ENCODE data around the gene FXYD1. TPM values are rescaled to one million over a fixed set of nuclear protein-coding genes. Genes with fewer than 3 reads are reported as not detected.

Gene FXYD1
- total RNA-seq, 1 donor from 2014 or later: 0.52 TPM

DNA sequence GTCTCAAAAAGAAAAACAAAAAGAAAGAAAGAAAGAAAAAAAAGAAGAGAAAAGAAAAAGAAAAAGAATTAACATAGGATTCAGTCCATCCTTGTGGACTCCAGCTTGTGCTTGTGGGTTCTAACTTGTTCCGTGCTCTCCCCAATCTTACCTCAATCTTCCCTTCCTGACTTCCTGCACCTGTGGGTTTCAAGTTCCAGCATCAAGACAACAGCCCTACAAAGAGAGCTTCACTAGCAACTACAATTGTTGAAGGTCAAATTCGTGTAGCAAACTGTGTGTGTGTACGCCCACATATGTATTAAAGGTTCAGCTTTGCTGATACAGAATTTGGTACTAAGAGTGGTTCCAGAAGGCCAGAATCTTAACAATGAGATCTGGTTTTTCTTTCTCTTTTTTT, 41.2 kb downstream of the FXYD1 start:
- no peak for DNase-seq (ENCODE audit: low read depth)
- H3K4me1 ChIP-seq (ENCODE audit: insufficient read depth, low read length): no peaks in the 10 kb centered on the region
- H2AFZ ChIP-seq (ENCODE audit: low read depth, low read length): no peak overlapping the region
- H3K9me3 ChIP-seq (ENCODE audit: insufficient read depth, low read depth, low read length): no peaks in the 10 kb centered on the region
- Mint-ChIP-seq H3K4me1 (ENCODE audit: low read depth, unreplicated experiment) (peaks cover 5% of the 10 kb centered on the region), H3K9me3 (ENCODE audit: unreplicated experiment) (peaks cover 9% of the 10 kb centered on the region), H3K27me3 (ENCODE audit: low read depth, unreplicated experiment) (peaks cover 11% of the 10 kb centered on the region), H3K36me3 (ENCODE audit: low read depth, unreplicated experiment) (no peaks in the 10 kb centered on the region), H3K4me3 (ENCODE audit: unreplicated experiment) (no peak overlapping the region), H3K27ac (ENCODE audit: unreplicated experiment) (no peak overlapping the region)
- no peaks in the 10 kb centered on the region for H3K27me3 ChIP-seq (ENCODE audit: insufficient read depth, low read length)
- no peak for FAIRE-seq
- no peak overlapping the region for H3K4me2 ChIP-seq (ENCODE audit: low read length)
- no peak for TF ChIP-seq EZH2 (IDR thresholded peaks at IDR 0.05; ENCODE audit: insufficient read depth, low read length)
- TF ChIP-seq, protein P1, sequence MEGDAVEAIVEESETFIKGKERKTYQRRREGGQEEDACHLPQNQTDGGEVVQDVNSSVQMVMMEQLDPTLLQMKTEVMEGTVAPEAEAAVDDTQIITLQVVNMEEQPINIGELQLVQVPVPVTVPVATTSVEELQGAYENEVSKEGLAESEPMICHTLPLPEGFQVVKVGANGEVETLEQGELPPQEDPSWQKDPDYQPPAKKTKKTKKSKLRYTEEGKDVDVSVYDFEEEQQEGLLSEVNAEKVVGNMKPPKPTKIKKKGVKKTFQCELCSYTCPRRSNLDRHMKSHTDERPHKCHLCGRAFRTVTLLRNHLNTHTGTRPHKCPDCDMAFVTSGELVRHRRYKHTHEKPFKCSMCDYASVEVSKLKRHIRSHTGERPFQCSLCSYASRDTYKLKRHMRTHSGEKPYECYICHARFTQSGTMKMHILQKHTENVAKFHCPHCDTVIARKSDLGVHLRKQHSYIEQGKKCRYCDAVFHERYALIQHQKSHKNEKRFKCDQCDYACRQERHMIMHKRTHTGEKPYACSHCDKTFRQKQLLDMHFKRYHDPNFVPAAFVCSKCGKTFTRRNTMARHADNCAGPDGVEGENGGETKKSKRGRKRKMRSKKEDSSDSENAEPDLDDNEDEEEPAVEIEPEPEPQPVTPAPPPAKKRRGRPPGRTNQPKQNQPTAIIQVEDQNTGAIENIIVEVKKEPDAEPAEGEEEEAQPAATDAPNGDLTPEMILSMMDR (IDR thresholded peaks at IDR 0.05; ENCODE audit: insufficient read depth, low read depth, low read length): no peak
- H3K79me2 ChIP-seq (ENCODE audit: insufficient read depth, low read length): no peaks in the 10 kb centered on the region
- no peak overlapping the region for H3K4me3 ChIP-seq (ENCODE audit: insufficient read depth, low read depth, low read length)
- H3K36me3 ChIP-seq (ENCODE audit: insufficient read depth, low read length): no peaks in the 10 kb centered on the region
- H4K20me1 ChIP-seq (ENCODE audit: insufficient read depth, low read length): no peaks in the 10 kb centered on the region
- no peak overlapping the region for H3K27ac ChIP-seq (ENCODE audit: low read depth, low read length)
- H3K9ac ChIP-seq (ENCODE audit: low read length): no peak overlapping the region

DNA sequence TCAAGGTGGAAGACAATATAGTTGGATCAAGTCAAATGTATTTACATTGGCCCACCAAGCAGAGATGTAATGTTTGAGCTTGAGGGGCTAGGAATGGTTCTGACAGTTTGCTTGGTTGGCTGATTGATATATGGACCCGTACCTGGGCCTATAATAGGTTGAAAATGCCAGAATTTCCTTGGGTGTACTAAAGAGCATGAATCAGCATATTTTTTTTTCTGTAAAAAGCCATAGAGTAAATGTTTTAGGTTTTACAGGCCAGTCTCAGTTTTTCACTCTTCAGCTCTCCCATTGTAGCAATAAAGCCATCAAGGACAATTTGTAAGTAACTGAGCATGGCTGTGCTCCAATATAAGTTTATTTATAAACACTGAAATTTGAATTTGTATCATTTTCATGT, 42.8 kb downstream of the FXYD1 start:
- no peak overlapping the region for H3K27ac ChIP-seq (ENCODE audit: low read depth, low read length)
- H3K27ac Mint-ChIP-seq (ENCODE audit: unreplicated experiment): no peak overlapping the region
- H3K9me3 ChIP-seq (ENCODE audit: insufficient read depth, low read depth, low read length): no peaks in the 10 kb centered on the region
- H3K36me3 ChIP-seq (ENCODE audit: insufficient read depth, low read length): no peaks in the 10 kb centered on the region
- H3K4me1 Mint-ChIP-seq (ENCODE audit: low read depth, unreplicated experiment): no peaks in the 10 kb centered on the region
- H3K9ac ChIP-seq (ENCODE audit: low read length): no peak overlapping the region
- TF ChIP-seq EZH2 (IDR thresholded peaks at IDR 0.05; ENCODE audit: insufficient read depth, low read length): no peak
- TF ChIP-seq, protein P1 (IDR thresholded peaks at IDR 0.05; ENCODE audit: insufficient read depth, low read depth, low read length): no peak
- no peaks in the 10 kb centered on the region for H3K79me2 ChIP-seq (ENCODE audit: insufficient read depth, low read length)
- no peak overlapping the region for H3K4me3 ChIP-seq (ENCODE audit: insufficient read depth, low read depth, low read length)
- peaks cover 11% of the 10 kb centered on the region for H3K27me3 Mint-ChIP-seq (ENCODE audit: low read depth, unreplicated experiment)
- H3K4me2 ChIP-seq (ENCODE audit: low read length): no peak overlapping the region
- H3K9me3 Mint-ChIP-seq (ENCODE audit: unreplicated experiment): peaks cover 9% of the 10 kb centered on the region
- H2AFZ ChIP-seq (ENCODE audit: low read depth, low read length): no peak overlapping the region
- no peak overlapping the region for H3K4me3 Mint-ChIP-seq (ENCODE audit: unreplicated experiment)
- H4K20me1 ChIP-seq (ENCODE audit: insufficient read depth, low read length): no peaks in the 10 kb centered on the region
- no peaks in the 10 kb centered on the region for H3K36me3 Mint-ChIP-seq (ENCODE audit: low read depth, unreplicated experiment)
- FAIRE-seq (no peak), DNase-seq (ENCODE audit: low read depth) (no peak)
- no peaks in the 10 kb centered on the region for H3K4me1 ChIP-seq (ENCODE audit: insufficient read depth, low read length)
- H3K27me3 ChIP-seq (ENCODE audit: insufficient read depth, low read length): no peaks in the 10 kb centered on the region

DNA sequence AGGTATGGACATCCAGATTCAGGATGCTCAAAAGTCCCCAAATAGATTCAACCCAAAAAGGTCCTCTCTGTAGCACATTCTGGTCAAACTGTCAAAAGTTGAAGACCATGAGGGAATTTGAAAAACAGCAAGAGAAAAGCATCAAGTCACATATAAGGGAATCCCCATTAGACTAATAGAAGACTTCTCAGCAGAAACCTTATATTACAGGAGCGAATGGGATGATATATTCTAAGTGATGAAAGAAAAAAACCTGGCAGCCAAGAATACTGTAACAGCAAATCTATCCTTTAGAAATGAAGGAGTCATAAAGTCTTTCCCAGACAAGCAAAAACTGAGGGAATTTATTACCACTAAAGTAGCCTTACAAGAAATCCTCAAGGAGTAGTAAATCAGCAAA, 45.6 kb downstream of the FXYD1 start:
- Histone ChIP-seq H2AFZ (ENCODE audit: low read depth, low read length) (no peak overlapping the region), H3K27ac (ENCODE audit: low read depth, low read length) (no peak overlapping the region), H3K79me2 (ENCODE audit: insufficient read depth, low read length) (no peaks in the 10 kb centered on the region), H3K4me2 (ENCODE audit: low read length) (no peak overlapping the region), H3K4me3 (ENCODE audit: insufficient read depth, low read depth, low read length) (no peak overlapping the region), H3K9ac (ENCODE audit: low read length) (no peak overlapping the region), H3K9me3 (ENCODE audit: insufficient read depth, low read depth, low read length) (no peaks in the 10 kb centered on the region), H3K36me3 (ENCODE audit: insufficient read depth, low read length) (no peaks in the 10 kb centered on the region), H3K27me3 (ENCODE audit: insufficient read depth, low read length) (no peaks in the 10 kb centered on the region), H3K4me1 (ENCODE audit: insufficient read depth, low read length) (no peaks in the 10 kb centered on the region), H4K20me1 (ENCODE audit: insufficient read depth, low read length) (no peaks in the 10 kb centered on the region)
- TF ChIP-seq, protein P1 (IDR thresholded peaks at IDR 0.05; ENCODE audit: insufficient read depth, low read depth, low read length): no peak
- TF ChIP-seq EZH2 (IDR thresholded peaks at IDR 0.05; ENCODE audit: insufficient read depth, low read length): no peak
- Mint-ChIP-seq H3K4me3 (ENCODE audit: unreplicated experiment) (no peak overlapping the region), H3K27ac (ENCODE audit: unreplicated experiment) (no peak overlapping the region), H3K4me1 (ENCODE audit: low read depth, unreplicated experiment) (no peaks in the 10 kb centered on the region), H3K27me3 (ENCODE audit: low read depth, unreplicated experiment) (peaks cover 4% of the 10 kb centered on the region), H3K36me3 (ENCODE audit: low read depth, unreplicated experiment) (no peaks in the 10 kb centered on the region), H3K9me3 (ENCODE audit: unreplicated experiment) (peaks cover 7% of the 10 kb centered on the region)
- FAIRE-seq (no peak), DNase-seq (ENCODE audit: low read depth) (no peak)
